ENCODE results near the gene APAF1. TPM values are rescaled to one million over a fixed set of nuclear protein-coding genes. Genes with fewer than 3 reads are reported as not detected.

APAF1 gene
- total RNA-seq, 1 donor = 24.1 TPM

GRCh38 chr12:98701166-98701565 is 56.1 kb downstream of the APAF1 start:
- no peak for DNase-seq (ENCODE audit: low read depth)
- no peak for TF ChIP-seq CTCF (IDR thresholded peaks at IDR 0.05; ENCODE audit: insufficient read depth, low read length)
- no peak overlapping the region for H3K4me3 ChIP-seq (ENCODE audit: low read depth, low read length)

DNA sequence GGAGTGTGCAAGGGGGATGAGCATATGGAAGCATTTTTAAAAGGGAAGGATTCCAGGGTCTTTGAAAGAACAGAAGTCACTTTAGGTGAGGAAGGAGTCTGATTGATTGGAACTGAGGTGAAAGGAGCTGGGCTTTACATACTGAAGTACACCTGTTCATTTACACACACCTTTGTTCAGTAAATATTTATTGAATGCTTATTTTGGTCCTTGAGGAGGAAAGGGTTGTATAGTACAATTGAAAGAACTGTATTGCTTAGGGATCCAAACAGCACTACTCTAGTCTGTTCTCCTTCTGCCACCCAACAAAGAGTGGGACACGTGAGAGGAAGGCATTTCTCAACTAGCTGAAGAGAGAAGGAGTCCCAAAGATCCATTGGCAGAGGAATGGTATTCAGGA is 63.9 kb downstream of the APAF1 start:
- H3K4me3 ChIP-seq (ENCODE audit: low read depth, low read length) = no peak overlapping the region
- TF ChIP-seq CTCF (IDR thresholded peaks at IDR 0.05; ENCODE audit: insufficient read depth, low read length) = no peak

DNA sequence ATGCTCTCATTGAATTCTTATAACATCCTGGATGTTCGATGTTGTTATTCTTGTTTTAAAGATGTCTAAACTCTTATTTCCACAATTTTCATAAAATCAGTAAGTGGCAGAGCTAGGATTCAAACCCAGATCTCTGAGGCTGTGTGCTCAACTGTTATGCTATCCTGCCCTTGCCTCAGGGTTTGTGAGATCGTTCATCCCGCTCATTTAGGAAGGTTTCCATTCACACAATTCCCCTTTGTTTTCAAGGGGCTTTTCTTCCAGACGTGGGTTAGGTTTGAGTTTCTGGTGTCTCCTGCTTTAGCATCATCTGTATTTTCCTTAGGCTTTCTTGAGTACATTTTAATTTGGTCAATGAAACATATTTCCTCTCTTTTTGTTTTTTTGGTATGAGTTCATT is 69.3 kb downstream of the APAF1 start:
- no peak for TF ChIP-seq CTCF (IDR thresholded peaks at IDR 0.05; ENCODE audit: insufficient read depth, low read length)
- DNase-seq (ENCODE audit: low read depth) = no peak
- no peak overlapping the region for H3K4me3 ChIP-seq (ENCODE audit: low read depth, low read length)

More for the DNA sequence above, 63.9 kb downstream of the APAF1 start:
- DNase-seq (ENCODE audit: low read depth) = no peak

DNA sequence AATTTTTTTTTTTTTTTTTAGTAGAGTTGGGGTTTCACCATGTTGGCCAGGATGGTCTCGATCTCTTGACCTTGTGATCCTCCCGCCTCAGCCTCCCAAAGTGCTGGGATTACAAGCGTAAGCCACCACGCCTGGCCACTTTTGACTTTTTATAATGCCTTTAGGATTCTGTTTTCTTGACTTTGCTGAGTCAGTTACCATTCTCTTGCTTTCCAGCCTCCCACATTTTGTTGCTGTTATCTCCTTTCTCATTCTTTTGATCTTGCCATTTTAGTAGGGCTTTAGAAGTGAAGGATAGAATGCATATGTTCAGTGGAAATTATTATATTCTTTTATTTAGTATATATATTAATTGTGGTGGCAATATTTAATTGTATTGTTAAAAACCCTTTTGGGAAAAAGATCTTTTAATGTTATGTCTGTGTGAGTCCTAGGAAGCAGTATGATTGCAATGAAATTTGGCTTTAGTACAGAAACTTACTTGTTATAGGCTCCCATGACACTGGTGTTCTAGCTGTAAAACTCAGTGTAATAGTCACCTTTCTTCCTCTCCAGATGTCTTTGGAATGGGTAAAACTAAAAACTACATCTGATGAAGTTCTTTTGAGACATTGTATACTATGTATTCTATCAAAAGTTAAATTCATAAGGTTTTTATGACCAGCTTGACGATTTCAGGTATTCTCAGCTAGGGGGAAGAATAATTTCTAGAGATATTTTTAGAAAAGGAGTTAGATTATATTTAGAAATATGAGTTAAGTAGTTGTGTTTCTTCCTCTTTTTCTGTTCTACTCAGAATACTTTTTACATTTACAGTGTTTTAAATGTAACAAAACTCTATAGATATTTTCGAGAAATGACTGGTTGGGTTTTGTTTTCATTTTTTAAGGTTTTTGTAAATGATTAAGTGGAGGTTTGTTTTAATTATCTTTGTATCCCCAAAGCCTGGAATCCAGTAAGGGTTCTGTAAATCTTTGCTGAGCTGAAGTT is 74.7 kb downstream of the APAF1 start:
- TF ChIP-seq CTCF (IDR thresholded peaks at IDR 0.05; ENCODE audit: insufficient read depth, low read length) = no peak
- no peak for DNase-seq (ENCODE audit: low read depth)
- no peak overlapping the region for H3K4me3 ChIP-seq (ENCODE audit: low read depth, low read length)

GRCh38 chr12:98721204-98721702 is 76.2 kb downstream of the APAF1 start:
- no peak for DNase-seq (ENCODE audit: low read depth)
- H3K4me3 ChIP-seq (ENCODE audit: low read depth, low read length) = no peak overlapping the region
- TF ChIP-seq CTCF (IDR thresholded peaks at IDR 0.05; ENCODE audit: insufficient read depth, low read length) = no peak

GRCh38 chr12:98724384-98725155 is 79.5 kb downstream of the APAF1 start:
- no peak for TF ChIP-seq CTCF (IDR thresholded peaks at IDR 0.05; ENCODE audit: insufficient read depth, low read length)
- H3K4me3 ChIP-seq (ENCODE audit: low read depth, low read length) = no peak overlapping the region
- DNase-seq (ENCODE audit: low read depth) = no peak

All from fibroblast of the aortic adventitia (primary cell).